OCI-LY1 (cell line): ENCODE results near the gene ZNF677.
"Not testable (repeated sequence)": the region's sequence is repeated elsewhere in the genome, so short reads cannot be mapped to it uniquely, and the experiment has no call there.

ENCODE experiments used
- CTCF ChIP-seq: fragments of 200-600 bp; sonication (generic), shearing (Covaris generic); IDR thresholded peaks from 2 replicates; pipeline ENCODE4 v1.5.1; 2017; ENCODE audit warnings: mild to moderate bottlenecking, antibody characterized with exemption, low read length, moderate library complexity, mixed read lengths
- EZH2 ChIP-seq: fragments of 200-600 bp; sonication (generic), shearing (Covaris generic); IDR thresholded peaks from 2 replicates; pipeline ENCODE4 v1.8.0; 2017; ENCODE audit warnings: borderline replicate concordance, mixed run types, mild to moderate bottlenecking, antibody characterized with exemption, low read length, moderate library complexity, mixed read lengths

GRCh38 chr19:53222716-53223115 lies 32.0 kb downstream of the ZNF677 start:
- TF ChIP-seq CTCF, EZH2: not testable (repeated sequence)
